ENCODE results near the gene HSD11B1.

HSD11B1 gene

GRCh38 chr1:209769971-209770370 lies 65.3 kb downstream of the HSD11B1 start:
- CTCF ChIA-PET = interaction anchor here (0.9 to 5.4 kb wide), 11 partner anchors 9 to 126 kb away, joined by 3 to 40 read pairs (median 5); partner anchors contain the start of genes C1orf74 and TRAF3IP3
- no peak for TF ChIP-seq CTCF (IDR thresholded peaks at IDR 0.05; ENCODE audit: control extremely low read depth, extremely low read depth, low read depth, missing control alignments)
- no peak for DNase-seq (ENCODE audit: extremely low spot score)
- POLR2A ChIA-PET = interaction anchor here (0.8 kb wide), 1 partner anchor 17 kb away, joined by 3 read pairs; no protein-coding TSS in a partner anchor

- CTCF ChIA-PET = interaction anchor here (1.1 to 1.4 kb wide), 2 partner anchors 12 to 127 kb away, joined by 3 read pairs; no protein-coding TSS in a partner anchor
- DNase-seq (ENCODE audit: extremely low spot score) = no peak
- no peak for TF ChIP-seq CTCF (IDR thresholded peaks at IDR 0.05; ENCODE audit: control extremely low read depth, extremely low read depth, low read depth, missing control alignments)
- POLR2A ChIA-PET = no interaction called here
Observed at GRCh38 chr1:209770636-209771415, 66.2 kb downstream of the HSD11B1 start.

- ChIA-PET POLR2A (no interaction called here), CTCF (interaction anchor here (0.9 to 3.8 kb wide), 4 partner anchors 11 to 55 kb away, joined by 3 to 20 read pairs (median 4); partner anchors contain the start of gene UTP25)
- TF ChIP-seq CTCF (IDR thresholded peaks at IDR 0.05; ENCODE audit: control extremely low read depth, extremely low read depth, low read depth, missing control alignments) = no peak
- DNase-seq (ENCODE audit: extremely low spot score) = no peak
Observed at GRCh38 chr1:209772126-209772525, 67.5 kb downstream of the HSD11B1 start.

GRCh38 chr1:209774592-209774991 lies 69.9 kb downstream of the HSD11B1 start:
- no peak for DNase-seq (ENCODE audit: extremely low spot score)
- TF ChIP-seq CTCF (IDR thresholded peaks at IDR 0.05; ENCODE audit: control extremely low read depth, extremely low read depth, low read depth, missing control alignments) = no peak
- ChIA-PET CTCF (interaction anchor here (1.0 to 3.8 kb wide), 9 partner anchors 8 to 198 kb away, joined by 3 to 20 read pairs (median 4); partner anchors contain the start of gene UTP25), POLR2A (interaction anchor here (1.3 kb wide), 1 partner anchor 10 kb away, joined by 5 read pairs; the partner anchor contains the start of gene C1orf74)

- POLR2A ChIA-PET = interaction anchor here (1.3 kb wide), 1 partner anchor 9 kb away, joined by 5 read pairs; the partner anchor contains the start of gene C1orf74
- CTCF ChIA-PET = interaction anchor here (1.1 to 3.8 kb wide), 5 partner anchors 9 to 52 kb away, joined by 3 to 20 read pairs (median 4); partner anchors contain the start of genes TRAF3IP3 and UTP25
- DNase-seq (ENCODE audit: extremely low spot score) = no peak
- TF ChIP-seq CTCF (IDR thresholded peaks at IDR 0.05; ENCODE audit: control extremely low read depth, extremely low read depth, low read depth, missing control alignments) = no peak
Observed at GRCh38 chr1:209775678-209776077, 71.0 kb downstream of the HSD11B1 start.

GRCh38 chr1:209777587-209777986 lies 72.9 kb downstream of the HSD11B1 start:
- ChIA-PET CTCF (interaction anchor here (0.9 to 2.7 kb wide), 3 partner anchors 10 to 50 kb away, joined by 3 to 11 read pairs (median 3); no protein-coding TSS in a partner anchor), POLR2A (no interaction called here)
- no peak for TF ChIP-seq CTCF (IDR thresholded peaks at IDR 0.05; ENCODE audit: control extremely low read depth, extremely low read depth, low read depth, missing control alignments)
- DNase-seq (ENCODE audit: extremely low spot score) = no peak
